HEK293 (cell line): Measurements from ENCODE around the gene S100P.

ENCODE experiments used
- CTCF ChIA-PET: fragments of 350-600 bp; formaldehyde crosslinking; extraction: SDS; loops from one replicate; lab custom pipeline; 2021; ENCODE audit warnings: antibody characterized with exemption; lab: Yijun Ruan, JAX
- POLR2A ChIA-PET: fragments of 300-600 bp; formaldehyde crosslinking; extraction: SDS; loops from one replicate; lab custom pipeline; 2020; ENCODE audit warnings: antibody characterized with exemption, inconsistent platforms; lab: Yijun Ruan, JAX
- H3K27ac ChIP-seq: fragments of 200-500 bp; sonication (Bioruptor generic); 2 replicates; pipeline ENCODE4 v1.5.1; 2014; ENCODE audit warnings: low read depth, low read length, control low read depth, inconsistent platforms; ENCODE audit errors: extremely low read depth
- H3K36me3 ChIP-seq, 2 experiments: fragments of 200-500 bp in 1 of 2; sonication (Bioruptor generic) in 1 of 2; 1 replicate in 1 of 2; 2 replicates in 1 of 2; pipeline ENCODE4 v1.5.1; 2014 to 2017; ENCODE audit warnings: inconsistent platforms in 2 of 2, low read length in 2 of 2; ENCODE audit not compliant: control insufficient read depth in 2 of 2, insufficient read depth in 1 of 2
- H3K4me1 ChIP-seq: fragments of 200-500 bp; sonication (Bioruptor generic); 2 replicates; pipeline ENCODE4 v1.5.1; 2014; ENCODE audit warnings: mild to moderate bottlenecking, low read length, inconsistent platforms; ENCODE audit not compliant: control insufficient read depth, insufficient read depth
- H3K4me3 ChIP-seq: 2 replicates; pipeline ENCODE4 v1.5.1; 2011; ENCODE audit warnings: low read depth, mild to moderate bottlenecking, control low read depth, low read length, moderate library complexity
- H3K9me3 ChIP-seq: fragments of 200-500 bp; sonication (Bioruptor generic); 2 replicates; pipeline ENCODE4 v1.5.1; 2014; ENCODE audit warnings: low read depth, low read length, inconsistent platforms; ENCODE audit not compliant: control insufficient read depth, insufficient read depth
- EGR2 ChIP-seq: fragments of 450-650 bp; formaldehyde crosslinking; IDR thresholded peaks from 2 replicates; pipeline ENCODE4 v1.5.1; 2016; ENCODE audit warnings: low read depth, missing biosample characterization, missing genetic modification characterization
- GFI1B ChIP-seq: fragments of 450-650 bp; formaldehyde crosslinking; IDR thresholded peaks from 2 replicates; pipeline ENCODE4 v1.5.1; 2016; ENCODE audit warnings: missing biosample characterization, missing genetic modification characterization
- KLF1 ChIP-seq: fragments of 450-650 bp; formaldehyde crosslinking; IDR thresholded peaks from 2 replicates; pipeline ENCODE4 v1.5.1; 2016; ENCODE audit warnings: missing biosample characterization, missing genetic modification characterization
- MZF1 ChIP-seq: fragments of 450-650 bp; formaldehyde crosslinking; IDR thresholded peaks from 2 replicates; pipeline ENCODE4 v1.5.1; 2017; ENCODE audit warnings: missing biosample characterization, missing genetic modification characterization, borderline replicate concordance
- SCRT1 ChIP-seq: fragments of 450-650 bp; formaldehyde crosslinking; IDR thresholded peaks from 2 replicates; pipeline ENCODE4 v1.5.1; 2016; ENCODE audit warnings: missing biosample characterization, missing genetic modification characterization, borderline replicate concordance
- SCRT2 ChIP-seq: fragments of 450-650 bp; formaldehyde crosslinking; IDR thresholded peaks from 2 replicates; pipeline ENCODE4 v1.5.1; 2016; ENCODE audit warnings: missing biosample characterization, missing genetic modification characterization
- SP2 ChIP-seq: fragments of 450-650 bp; formaldehyde crosslinking; IDR thresholded peaks from 2 replicates; pipeline ENCODE4 v1.5.1; 2016; ENCODE audit warnings: missing biosample characterization, missing genetic modification characterization
- ZNF121 ChIP-seq: fragments of 450-650 bp; formaldehyde crosslinking; IDR thresholded peaks from 2 replicates; pipeline ENCODE4 v1.5.1; 2016; ENCODE audit warnings: missing biosample characterization, missing genetic modification characterization
- ZNF132 ChIP-seq: fragments of 450-650 bp; formaldehyde crosslinking; IDR thresholded peaks from 2 replicates; pipeline ENCODE4 v1.5.1; 2017; ENCODE audit warnings: missing biosample characterization, missing genetic modification characterization, borderline replicate concordance
- ZNF2 ChIP-seq: fragments of 450-650 bp; formaldehyde crosslinking; IDR thresholded peaks from 2 replicates; pipeline ENCODE4 v1.5.1; 2016; ENCODE audit warnings: missing biosample characterization, missing genetic modification characterization
- ZNF202 ChIP-seq: fragments of 450-650 bp; formaldehyde crosslinking; IDR thresholded peaks from 2 replicates; pipeline ENCODE4 v1.5.1; 2016; ENCODE audit warnings: missing biosample characterization, missing genetic modification characterization, borderline replicate concordance
- ZNF239 ChIP-seq: fragments of 450-650 bp; formaldehyde crosslinking; IDR thresholded peaks from 2 replicates; pipeline ENCODE4 v1.5.1; 2016; ENCODE audit warnings: missing biosample characterization, missing genetic modification characterization
- ZNF501 ChIP-seq: fragments of 450-650 bp; formaldehyde crosslinking; IDR thresholded peaks from 2 replicates; pipeline ENCODE4 v1.5.1; 2016; ENCODE audit warnings: missing biosample characterization, missing genetic modification characterization
- ZNF560 ChIP-seq: fragments of 450-650 bp; formaldehyde crosslinking; IDR thresholded peaks from 2 replicates; pipeline ENCODE4 v1.5.1; 2017; ENCODE audit warnings: missing biosample characterization, missing genetic modification characterization, borderline replicate concordance
- ZNF626 ChIP-seq: fragments of 450-650 bp; sonication (Bioruptor Pico); formaldehyde crosslinking; IDR thresholded peaks from 2 replicates; pipeline ENCODE4 v1.5.1; 2018; ENCODE audit warnings: missing biosample characterization, missing genetic modification characterization, inconsistent platforms
- ZNF639 ChIP-seq: fragments of 450-650 bp; formaldehyde crosslinking; IDR thresholded peaks from 2 replicates; pipeline ENCODE4 v1.5.1; 2016; ENCODE audit warnings: missing biosample characterization, missing genetic modification characterization
- ZNF707 ChIP-seq: fragments of 450-650 bp; formaldehyde crosslinking; IDR thresholded peaks from 2 replicates; pipeline ENCODE4 v1.5.1; 2016; ENCODE audit warnings: missing biosample characterization, missing genetic modification characterization
- ZNF843 ChIP-seq: fragments of 450-650 bp; formaldehyde crosslinking; IDR thresholded peaks from 2 replicates; pipeline ENCODE4 v1.5.1; 2016; ENCODE audit warnings: missing biosample characterization, missing genetic modification characterization
- ZSCAN18 ChIP-seq: fragments of 450-650 bp; formaldehyde crosslinking; IDR thresholded peaks from 2 replicates; pipeline ENCODE4 v1.5.1; 2016; ENCODE audit warnings: missing biosample characterization, missing genetic modification characterization

The S100P gene

GRCh38 chr4:6728320-6729029 lies 34.8 kb downstream of the S100P start:
- CTCF ChIA-PET = interaction anchor here (1.5 kb wide), 1 partner anchor 145 kb away, joined by 4 read pairs; no protein-coding TSS in a partner anchor
- no peak overlapping the region for H3K27ac ChIP-seq
- no peaks in the 10 kb centered on the region for H3K36me3 ChIP-seq
- H3K4me1 ChIP-seq = no peaks in the 10 kb centered on the region
- TF ChIP-seq EGR2 (tag by site-specific recombination) (0 out of 2 replicates have a peak, but pooled peaks have one; percentile 22), SCRT2 (tag by site-specific recombination) (peak; percentile 82), SCRT1 (tag by site-specific recombination) (peak; percentile 39; the same call in 1 of the 2 replicates), ZNF239 (tag by site-specific recombination) (no peak)
- TF ChIP-seq, all 188 proteins: peak for 3
- Histone ChIP-seq H3K4me3 (no peak overlapping the region), H3K9me3 (no peaks in the 10 kb centered on the region)
- POLR2A ChIA-PET = no interaction called here

- TF ChIP-seq EGR2 (tag by site-specific recombination) = 0 out of 2 replicates have a peak, but pooled peaks have one; percentile 18
- no peak for TF ChIP-seq ZNF639 (tag by site-specific recombination)
- Histone ChIP-seq H3K36me3 (no peaks in the 10 kb centered on the region), H3K4me1 (no peaks in the 10 kb centered on the region), H3K27ac (no peak overlapping the region), H3K9me3 (no peaks in the 10 kb centered on the region), H3K4me3 (no peak overlapping the region)
- ChIA-PET POLR2A (no interaction called here), CTCF (interaction anchor here (0.6 kb wide), 2 partner anchors 340 to 350 kb away, joined by 3 to 5 read pairs; no protein-coding TSS in a partner anchor)
Measured at GRCh38 chr4:6730603-6731317, 37.1 kb downstream of the S100P start.

- no peak overlapping the region for H3K27ac ChIP-seq
- no peak for TF ChIP-seq GFI1B (tag by site-specific recombination)
- TF ChIP-seq SCRT2 (tag by site-specific recombination) = no peak
- no peak for TF ChIP-seq MZF1 (tag by site-specific recombination)
- no peak for TF ChIP-seq ZNF843 (tag by site-specific recombination)
- TF ChIP-seq ZNF132 (tag by site-specific recombination) = no peak
- no peak for TF ChIP-seq ZNF626 (tag by site-specific recombination)
- TF ChIP-seq, all 188 proteins: peak for 0
- ChIA-PET CTCF (no interaction called here), POLR2A (no interaction called here)
- H3K4me1 ChIP-seq = no peaks in the 10 kb centered on the region
- no peak overlapping the region for H3K4me3 ChIP-seq
- H3K9me3 ChIP-seq = no peaks in the 10 kb centered on the region
- no peaks in the 10 kb centered on the region for H3K36me3 ChIP-seq
Measured at GRCh38 chr4:6731318-6731675, 37.6 kb downstream of the S100P start.

GRCh38 chr4:6731780-6732179 lies 38.1 kb downstream of the S100P start:
- H3K9me3 ChIP-seq = no peaks in the 10 kb centered on the region
- H3K4me3 ChIP-seq = no peak overlapping the region
- POLR2A ChIA-PET = no interaction called here

More at GRCh38 chr4:6731780-6732179, 38.1 kb downstream of the S100P start:
- Histone ChIP-seq H3K4me1 (no peaks in the 10 kb centered on the region), H3K36me3 (no peaks in the 10 kb centered on the region), H3K27ac (no peak overlapping the region)
- no peak for TF ChIP-seq ZNF560
- TF ChIP-seq ZNF121 (tag by site-specific recombination) = no peak
- no peak for TF ChIP-seq SP2 (tag by site-specific recombination)
- no peak for TF ChIP-seq ZNF2 (tag by site-specific recombination)
- TF ChIP-seq ZSCAN18 (tag by site-specific recombination) = no peak
- no peak for TF ChIP-seq ZNF707 (tag by site-specific recombination)
- no peak for TF ChIP-seq ZNF202 (tag by site-specific recombination)
- no peak for TF ChIP-seq KLF1 (tag by site-specific recombination)
- no peak for TF ChIP-seq ZNF501 (tag by site-specific recombination)
- CTCF ChIA-PET = interaction anchor here (0.7 kb wide), 1 partner anchor 37 kb away, joined by 3 read pairs; no protein-coding TSS in a partner anchor
